Measurements from ENCODE around the gene RPS27.

DNA sequence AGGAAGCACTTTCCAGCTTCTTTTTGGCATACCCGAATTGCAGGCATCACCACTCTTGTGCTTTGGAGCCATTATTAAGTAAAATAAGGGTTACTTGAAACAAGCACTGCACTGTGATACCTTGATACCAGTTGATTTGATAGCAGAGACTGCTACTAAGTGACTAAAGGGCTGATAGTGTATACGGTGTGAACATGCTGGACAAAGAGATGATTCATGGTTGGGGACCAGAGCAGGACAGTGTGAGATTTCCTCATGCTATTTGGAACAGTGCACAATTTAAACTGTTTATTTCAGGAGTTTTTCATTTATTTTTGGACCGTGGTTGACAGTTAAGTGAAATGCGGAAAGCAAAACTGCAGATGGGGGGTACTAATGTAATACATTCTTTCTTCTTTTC lies 9.9 kb downstream of the RPS27 start:
- TF ChIP-seq, protein P1, sequence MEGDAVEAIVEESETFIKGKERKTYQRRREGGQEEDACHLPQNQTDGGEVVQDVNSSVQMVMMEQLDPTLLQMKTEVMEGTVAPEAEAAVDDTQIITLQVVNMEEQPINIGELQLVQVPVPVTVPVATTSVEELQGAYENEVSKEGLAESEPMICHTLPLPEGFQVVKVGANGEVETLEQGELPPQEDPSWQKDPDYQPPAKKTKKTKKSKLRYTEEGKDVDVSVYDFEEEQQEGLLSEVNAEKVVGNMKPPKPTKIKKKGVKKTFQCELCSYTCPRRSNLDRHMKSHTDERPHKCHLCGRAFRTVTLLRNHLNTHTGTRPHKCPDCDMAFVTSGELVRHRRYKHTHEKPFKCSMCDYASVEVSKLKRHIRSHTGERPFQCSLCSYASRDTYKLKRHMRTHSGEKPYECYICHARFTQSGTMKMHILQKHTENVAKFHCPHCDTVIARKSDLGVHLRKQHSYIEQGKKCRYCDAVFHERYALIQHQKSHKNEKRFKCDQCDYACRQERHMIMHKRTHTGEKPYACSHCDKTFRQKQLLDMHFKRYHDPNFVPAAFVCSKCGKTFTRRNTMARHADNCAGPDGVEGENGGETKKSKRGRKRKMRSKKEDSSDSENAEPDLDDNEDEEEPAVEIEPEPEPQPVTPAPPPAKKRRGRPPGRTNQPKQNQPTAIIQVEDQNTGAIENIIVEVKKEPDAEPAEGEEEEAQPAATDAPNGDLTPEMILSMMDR (IDR thresholded peaks at IDR 0.05) = no peak
- TF ChIP-seq POLR2A (IDR thresholded peaks at IDR 0.05) = no peak
